Measurements from ENCODE around the gene RASGRP1.

- TF ChIP-seq JUND (IDR thresholded peaks at IDR 0.05): no peak
- no peak for TF ChIP-seq ELF1 (IDR thresholded peaks at IDR 0.05)
- no peak for TF ChIP-seq TEAD4 (IDR thresholded peaks at IDR 0.05; ENCODE audit: borderline replicate concordance, insufficient read depth)
- no peak for TF ChIP-seq MXI1 (IDR thresholded peaks at IDR 0.05; ENCODE audit: low read depth, low read length)
- no peak for TF ChIP-seq CTCF (IDR thresholded peaks at IDR 0.05)
Measured at GRCh38 chr15:38613085-38613484, 48.5 kb upstream of the RASGRP1 start.

All from SK-N-SH (cell line).